DND-41 (cell line): Measurements from ENCODE around the gene CYP2F1.
"Not testable (repeated sequence)": the region's sequence is repeated elsewhere in the genome, so short reads cannot be mapped to it uniquely, and the experiment has no call there.

Experiments used
- ATAC-seq: fragments of 200-7000 bp; cut with Tn5 transposase; 3 replicates; pipeline ENCODE4 v1.9.1; 2021; ENCODE audit warnings: low read depth; ENCODE audit not compliant: insufficient read depth
- DNase-seq: peaks from one replicate; pipeline ENCODE4 v3.0.0-alpha.2; 2020
- H2AFZ ChIP-seq: 2 replicates; pipeline ENCODE4 v1.6.0; 2012; ENCODE audit warnings: low read depth, low read length
- H3K27ac ChIP-seq: 2 replicates; pipeline ENCODE4 v1.5.1; 2012; ENCODE audit warnings: low read length, inconsistent platforms
- H3K27me3 ChIP-seq: fragments of 200-600 bp; sonication (generic); 2 replicates; pipeline ENCODE4 v1.6.0; 2012; ENCODE audit warnings: low read length, mild to moderate bottlenecking, inconsistent platforms; ENCODE audit not compliant: insufficient read depth, poor library complexity
- H3K36me3 ChIP-seq: 2 replicates; pipeline ENCODE4 v1.5.1; 2012; ENCODE audit warnings: low read length, inconsistent platforms; ENCODE audit not compliant: insufficient read depth
- H3K4me1 ChIP-seq: 2 replicates; pipeline ENCODE4 v1.5.1; 2012; ENCODE audit warnings: mild to moderate bottlenecking, low read length; ENCODE audit not compliant: insufficient read depth
- H3K4me2 ChIP-seq: 2 replicates; pipeline ENCODE4 v1.6.0; 2012; ENCODE audit warnings: mild to moderate bottlenecking, moderate library complexity, low read length, inconsistent platforms; ENCODE audit not compliant: insufficient read depth
- H3K4me3 ChIP-seq, 2 experiments: fragments of 200-600 bp in 1 of 2; shearing (Covaris generic) in 1 of 2; 2 replicates each; pipeline ENCODE4 v1.5.1; 2012 to 2016; ENCODE audit warnings: inconsistent platforms in 2 of 2, low read length in 2 of 2, mild to moderate bottlenecking in 2 of 2, low read depth in 1 of 2, moderate library complexity in 1 of 2
- H3K79me2 ChIP-seq: 2 replicates; pipeline ENCODE4 v1.6.0; 2012; ENCODE audit warnings: low read length, inconsistent platforms; ENCODE audit not compliant: insufficient read depth
- H3K9ac ChIP-seq: 2 replicates; pipeline ENCODE4 v1.6.0; 2012; ENCODE audit warnings: low read depth, mild to moderate bottlenecking, inconsistent platforms, low read length, moderate library complexity
- H3K9me3 ChIP-seq: 2 replicates; pipeline ENCODE4 v1.5.1; 2012; ENCODE audit warnings: low read length, moderate library complexity, mild to moderate bottlenecking, inconsistent platforms; ENCODE audit not compliant: insufficient read depth, severe bottlenecking
- H4K20me1 ChIP-seq: 2 replicates; pipeline ENCODE4 v1.6.0; 2012; ENCODE audit warnings: low read length; ENCODE audit not compliant: insufficient read depth
- EZH2 ChIP-seq: IDR thresholded peaks from 3 replicates; pipeline ENCODE4 v1.6.1; 2012; ENCODE audit warnings: borderline replicate concordance, low read depth, mild to moderate bottlenecking, moderate library complexity, low read length, inconsistent platforms; ENCODE audit not compliant: severe bottlenecking
- TF ChIP-seq, protein P1 (sequence below): IDR thresholded peaks from 2 replicates; pipeline ENCODE4 v1.5.1; 2012; ENCODE audit warnings: borderline replicate concordance, low read length, moderate library complexity, mild to moderate bottlenecking; ENCODE audit not compliant: poor library complexity, severe bottlenecking; ENCODE audit errors: extremely low read depth

Gene CYP2F1

DNA sequence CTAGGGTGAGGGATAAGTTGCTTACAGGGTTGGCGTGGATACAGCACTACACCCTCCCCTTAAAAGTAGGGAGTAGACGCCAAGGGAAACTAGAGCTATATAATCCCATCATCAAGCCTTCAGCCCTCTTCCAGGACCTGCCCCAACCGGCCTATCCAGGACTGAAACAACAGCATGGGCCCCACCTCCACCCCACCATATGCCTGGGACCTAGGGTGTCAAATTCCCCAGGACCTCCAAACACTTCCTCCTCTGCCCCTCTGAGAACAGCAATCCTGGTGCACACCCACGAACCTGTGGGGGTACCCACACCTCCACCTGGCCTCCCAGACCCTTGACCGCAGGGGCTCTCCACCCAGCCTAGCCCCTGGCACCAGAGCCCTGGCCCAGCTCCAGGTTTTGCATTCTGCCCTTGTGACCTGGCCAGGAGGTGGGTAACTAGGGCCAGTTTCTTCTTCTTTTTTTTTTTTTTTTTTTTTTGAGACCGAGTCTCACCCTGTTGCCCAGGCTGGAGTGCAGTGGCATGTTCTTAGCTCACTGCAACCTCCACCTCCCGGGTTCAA is 1.4 kb upstream of the CYP2F1 start:
- Histone ChIP-seq H3K4me1 (no peaks in the 10 kb centered on the region), H3K9me3 (no peaks in the 10 kb centered on the region), H3K27me3 (no peaks in the 10 kb centered on the region), H3K79me2 (no peaks in the 10 kb centered on the region), H3K27ac (no peak overlapping the region), H3K9ac (no peak overlapping the region), H2AFZ (no peak overlapping the region), H3K4me2 (no peak overlapping the region), H4K20me1 (no peaks in the 10 kb centered on the region), H3K4me3 (no peak overlapping the region), H3K36me3 (no peaks in the 10 kb centered on the region)
- DNase-seq (no peak), ATAC-seq (no peak)
- TF ChIP-seq, protein P1, sequence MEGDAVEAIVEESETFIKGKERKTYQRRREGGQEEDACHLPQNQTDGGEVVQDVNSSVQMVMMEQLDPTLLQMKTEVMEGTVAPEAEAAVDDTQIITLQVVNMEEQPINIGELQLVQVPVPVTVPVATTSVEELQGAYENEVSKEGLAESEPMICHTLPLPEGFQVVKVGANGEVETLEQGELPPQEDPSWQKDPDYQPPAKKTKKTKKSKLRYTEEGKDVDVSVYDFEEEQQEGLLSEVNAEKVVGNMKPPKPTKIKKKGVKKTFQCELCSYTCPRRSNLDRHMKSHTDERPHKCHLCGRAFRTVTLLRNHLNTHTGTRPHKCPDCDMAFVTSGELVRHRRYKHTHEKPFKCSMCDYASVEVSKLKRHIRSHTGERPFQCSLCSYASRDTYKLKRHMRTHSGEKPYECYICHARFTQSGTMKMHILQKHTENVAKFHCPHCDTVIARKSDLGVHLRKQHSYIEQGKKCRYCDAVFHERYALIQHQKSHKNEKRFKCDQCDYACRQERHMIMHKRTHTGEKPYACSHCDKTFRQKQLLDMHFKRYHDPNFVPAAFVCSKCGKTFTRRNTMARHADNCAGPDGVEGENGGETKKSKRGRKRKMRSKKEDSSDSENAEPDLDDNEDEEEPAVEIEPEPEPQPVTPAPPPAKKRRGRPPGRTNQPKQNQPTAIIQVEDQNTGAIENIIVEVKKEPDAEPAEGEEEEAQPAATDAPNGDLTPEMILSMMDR = no peak
- TF ChIP-seq EZH2 = no peak

DNA sequence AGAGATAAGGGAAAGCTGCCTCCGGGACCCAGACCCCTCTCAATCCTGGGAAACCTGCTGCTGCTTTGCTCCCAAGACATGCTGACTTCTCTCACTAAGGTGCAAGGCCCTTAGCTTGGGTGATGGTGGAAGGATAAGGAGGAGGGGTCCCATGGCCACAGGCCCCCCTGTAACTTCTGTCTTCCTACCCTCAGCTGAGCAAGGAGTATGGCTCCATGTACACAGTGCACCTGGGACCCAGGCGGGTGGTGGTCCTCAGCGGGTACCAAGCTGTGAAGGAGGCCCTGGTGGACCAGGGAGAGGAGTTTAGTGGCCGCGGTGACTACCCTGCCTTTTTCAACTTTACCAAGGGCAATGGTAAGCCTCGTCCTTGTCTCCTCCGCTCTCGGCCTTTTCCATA is 2.0 kb downstream of the CYP2F1 start:
- Histone ChIP-seq H3K9me3 (no peaks in the 10 kb centered on the region), H3K4me3 (no peak overlapping the region), H4K20me1 (no peaks in the 10 kb centered on the region), H2AFZ (no peak overlapping the region), H3K27ac (no peak overlapping the region), H3K27me3 (no peaks in the 10 kb centered on the region), H3K4me2 (no peak overlapping the region), H3K36me3 (no peaks in the 10 kb centered on the region), H3K4me1 (no peaks in the 10 kb centered on the region), H3K79me2 (no peaks in the 10 kb centered on the region), H3K9ac (no peak overlapping the region)
- DNase-seq = no peak
- TF ChIP-seq, protein P1 = no peak
- no peak for TF ChIP-seq EZH2
- ATAC-seq = no peak

DNA sequence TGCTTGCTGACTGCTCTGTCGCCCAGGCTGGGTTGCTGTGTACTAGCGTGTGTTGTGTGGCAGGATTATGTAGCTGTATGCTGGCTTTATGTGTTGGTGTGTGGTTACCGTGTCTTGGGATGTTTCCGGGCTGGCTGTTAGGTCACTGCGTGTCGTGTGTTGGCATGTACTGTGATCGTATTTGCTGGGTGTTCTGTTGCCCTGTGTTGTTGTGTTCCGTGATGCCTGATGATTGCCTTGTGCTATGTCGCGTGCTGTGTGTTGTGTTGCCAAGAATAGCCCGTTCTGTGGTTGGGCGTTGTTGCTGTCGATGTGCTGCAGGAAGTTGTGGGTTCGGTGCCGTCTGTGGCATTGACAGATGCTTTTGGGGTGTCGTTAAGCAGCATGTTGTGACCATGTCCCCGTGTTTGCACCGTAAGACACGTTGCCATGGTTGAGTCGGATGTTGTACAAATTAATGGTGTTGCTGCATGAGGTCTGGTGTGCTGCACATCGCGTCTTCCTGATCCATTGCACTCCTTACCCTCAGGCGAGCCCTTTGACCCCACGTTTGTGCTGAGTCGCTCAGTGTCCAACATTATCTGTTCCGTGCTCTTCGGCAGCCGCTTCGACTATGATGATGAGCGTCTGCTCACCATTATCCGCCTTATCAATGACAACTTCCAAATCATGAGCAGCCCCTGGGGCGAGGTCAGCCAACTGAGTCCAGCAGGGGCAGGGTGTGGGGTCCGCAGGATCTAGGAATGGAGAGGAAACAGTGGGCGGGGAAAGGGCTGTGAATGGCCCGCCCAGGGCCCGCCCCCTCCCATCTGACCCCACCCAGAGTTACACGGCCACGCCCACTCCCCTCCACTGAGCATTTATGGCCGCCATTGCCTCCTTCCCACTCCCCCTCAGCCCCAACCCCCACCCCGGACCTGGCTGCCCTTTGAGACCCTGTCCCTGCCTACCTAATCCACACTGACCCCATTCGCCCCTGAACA is 7.0 kb downstream of the CYP2F1 start:
- H3K79me2 ChIP-seq, H3K27me3 ChIP-seq, DNase-seq, H3K4me3 ChIP-seq, H4K20me1 ChIP-seq, H3K36me3 ChIP-seq, ATAC-seq, H2AFZ ChIP-seq, H3K27ac ChIP-seq, H3K4me1 ChIP-seq, H3K4me2 ChIP-seq, H3K9ac ChIP-seq, H3K9me3 ChIP-seq: not testable (repeated sequence)

DNA sequence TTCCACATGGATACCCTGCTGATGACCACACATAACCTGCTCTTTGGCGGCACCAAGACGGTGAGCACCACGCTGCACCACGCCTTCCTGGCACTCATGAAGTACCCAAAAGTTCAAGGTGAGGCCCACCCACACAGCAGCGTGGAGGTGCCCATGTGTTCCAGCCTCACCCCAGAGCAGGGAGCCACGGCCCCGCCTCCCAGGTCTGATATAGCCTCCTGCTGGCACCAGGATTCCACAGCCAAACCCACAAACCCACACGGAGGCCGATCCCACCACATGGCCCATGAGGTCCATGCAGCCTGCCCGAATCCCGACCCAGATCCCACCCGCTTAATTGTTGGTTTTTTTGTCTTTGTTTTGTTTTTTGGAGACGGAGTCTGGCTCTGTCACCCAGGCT is 8.6 kb downstream of the CYP2F1 start:
- H3K27me3 ChIP-seq, H3K36me3 ChIP-seq, H3K4me3 ChIP-seq, H3K79me2 ChIP-seq, H4K20me1 ChIP-seq, ATAC-seq, DNase-seq, H3K9me3 ChIP-seq, H2AFZ ChIP-seq, H3K27ac ChIP-seq, H3K9ac ChIP-seq, H3K4me1 ChIP-seq, H3K4me2 ChIP-seq: not testable (repeated sequence)
